Keratinocyte (primary cell): ENCODE results near the gene DLG2. TPM values are rescaled to one million over a fixed set of nuclear protein-coding genes. Genes with fewer than 3 reads are reported as not detected.

ENCODE experiments used
- DNase-seq: peaks from one replicate; pipeline ENCODE4 v3.0.0-alpha.2; 2011; ENCODE audit warnings: low read depth, missing footprints, low spot score
- FAIRE-seq: peaks from 2 replicates; lab custom pipeline; 2011; peaks lifted over from hg19 to GRCh38; lab: Jason Lieb, UNC
- H2AFZ ChIP-seq: 2 replicates; pipeline ENCODE4 v1.6.0; 2012; ENCODE audit warnings: low read length, control low read depth, inconsistent platforms; ENCODE audit not compliant: control insufficient read depth
- H3K27ac ChIP-seq: 2 replicates; pipeline ENCODE4 v1.5.1; 2011; ENCODE audit warnings: low read length; ENCODE audit not compliant: control insufficient read depth, insufficient read depth
- H3K27me3 ChIP-seq: 3 replicates; pipeline ENCODE4 v1.6.0; 2011; ENCODE audit warnings: low read length; ENCODE audit not compliant: control insufficient read depth, insufficient read depth; ENCODE audit errors: extremely low read depth
- H3K36me3 ChIP-seq, 2 experiments: 2 replicates in 1 of 2; 3 replicates in 1 of 2; pipeline ENCODE4 v1.5.1; 2011; ENCODE audit warnings: low read length in 2 of 2, mild to moderate bottlenecking in 1 of 2; ENCODE audit not compliant: control insufficient read depth in 2 of 2, insufficient read depth in 2 of 2; ENCODE audit errors: extremely low read depth in 1 of 2
- H3K4me1 ChIP-seq: 3 replicates; pipeline ENCODE4 v1.5.1; 2011; ENCODE audit warnings: low read length; ENCODE audit not compliant: control insufficient read depth, insufficient read depth; ENCODE audit errors: extremely low read depth
- H3K4me2 ChIP-seq: 3 replicates; pipeline ENCODE4 v1.6.0; 2011; ENCODE audit warnings: low read depth, low read length; ENCODE audit not compliant: control insufficient read depth, insufficient read depth; ENCODE audit errors: extremely low read depth
- H3K4me3 ChIP-seq, 3 experiments: fragments of 200-600 bp in 1 of 3; sonication (generic) in 1 of 3; 2 replicates in 2 of 3; 3 replicates in 1 of 3; pipeline ENCODE4 v1.5.1; 2011 to 2016; ENCODE audit warnings: low read length in 3 of 3, mild to moderate bottlenecking in 3 of 3, control low read depth in 2 of 3, inconsistent platforms in 1 of 3, low read depth in 1 of 3, mixed read lengths in 1 of 3, mixed run types in 1 of 3, moderate library complexity in 1 of 3; ENCODE audit not compliant: control insufficient read depth in 2 of 3, insufficient read depth in 2 of 3; ENCODE audit errors: extremely low read depth in 1 of 3
- H3K79me2 ChIP-seq: 2 replicates; pipeline ENCODE4 v1.6.0; 2012; ENCODE audit warnings: low read length; ENCODE audit not compliant: control insufficient read depth, insufficient read depth
- H3K9ac ChIP-seq: 3 replicates; pipeline ENCODE4 v1.6.0; 2011; ENCODE audit warnings: low read length; ENCODE audit not compliant: control insufficient read depth, insufficient read depth; ENCODE audit errors: extremely low read depth
- H3K9me1 ChIP-seq: 3 replicates; pipeline ENCODE4 v1.6.0; 2011; ENCODE audit warnings: low read length; ENCODE audit not compliant: control insufficient read depth, insufficient read depth; ENCODE audit errors: extremely low read depth
- H3K9me3 ChIP-seq: 2 replicates; pipeline ENCODE4 v1.5.1; 2012; ENCODE audit warnings: low read depth, low read length; ENCODE audit not compliant: control insufficient read depth
- H4K20me1 ChIP-seq: 3 replicates; pipeline ENCODE4 v1.6.0; 2011; ENCODE audit warnings: low read length; ENCODE audit not compliant: control insufficient read depth, insufficient read depth; ENCODE audit errors: extremely low read depth
- CTCF ChIP-seq, 3 experiments: IDR thresholded peaks in 1 of 3; conservative IDR thresholded peaks in 1 of 3; optimal IDR thresholded peaks in 1 of 3; 2 replicates in 2 of 3; 3 replicates in 1 of 3; pipeline versions ENCODE3 to v1.5.1; 2011; ENCODE audit warnings: low read length in 3 of 3, mild to moderate bottlenecking in 3 of 3, moderate library complexity in 2 of 3, control low read depth in 1 of 3, inconsistent platforms in 1 of 3; ENCODE audit not compliant: insufficient read depth in 2 of 3; ENCODE audit errors: extremely low read depth in 1 of 3
- EZH2 ChIP-seq: IDR thresholded peaks from one replicate; pipeline ENCODE4 v1.6.1; 2012; ENCODE audit warnings: inconsistent platforms, mild to moderate bottlenecking, low read length, moderate library complexity
- dilution Hi-C: fragments of 300-500 bp; cut with MboI; formaldehyde crosslinking; loops from one replicate; pipeline ENCODE4 v1.7.0; 2020; ENCODE audit warnings: low sequenced_read_pairs; ENCODE audit not compliant: extremely low pct_ligation_motif_present
- polyA plus RNA-seq, 5 experiments: library from polyadenylated mRNA; depleted of rRNA in 3 of 5; stranded (reverse) in 3 of 5; stranded (forward) in 1 of 5; unstranded in 1 of 5; fragments of >200 nt; gene quantifications; 1 replicate in 1 of 5; 2 replicates in 3 of 5; 3 replicates in 1 of 5; pipeline versions ENCODE4 v1.2.1 to v1.2.3, GENCODE V29; 2011 to 2012; ENCODE audit warnings: missing spikeins in 2 of 5, low read depth in 1 of 5, low replicate concordance in 1 of 5

Gene DLG2
- polyA plus RNA-seq, 1 donor (not counting 4 experiments of a cell fraction or from before 2014, with no cell fraction given): 0.55 TPM

- Histone ChIP-seq H3K9me1 (no peaks in the 10 kb centered on the region), H2AFZ (no peak overlapping the region), H3K79me2 (no peaks in the 10 kb centered on the region), H3K9me3 (no peaks in the 10 kb centered on the region), H3K4me2 (no peak overlapping the region), H3K27me3 (no peaks in the 10 kb centered on the region), H3K4me1 (no peaks in the 10 kb centered on the region), H3K36me3 (no peaks in the 10 kb centered on the region), H3K27ac (no peak overlapping the region), H4K20me1 (no peaks in the 10 kb centered on the region), H3K9ac (no peak overlapping the region), H3K4me3 (no peak overlapping the region)
- DNase-seq: no peak
- TF ChIP-seq EZH2: no peak
- no peak for TF ChIP-seq CTCF (optimal IDR thresholded peaks at IDR 0.05 in 1 of 3, IDR thresholded peaks at IDR 0.05 in 1 of 3, conservative IDR thresholded peaks at IDR 0.05 in 1 of 3; ENCODE audit: extremely low read depth in 1 of 3, insufficient read depth in 2 of 3, low read length in 3 of 3)
- FAIRE-seq: no peak
- dilution Hi-C loops: no loop called here
Measured at GRCh38 chr11:84645988-84646694, 981.0 kb downstream of the DLG2 start.

- no peaks in the 10 kb centered on the region for H3K27me3 ChIP-seq
- H2AFZ ChIP-seq: no peak overlapping the region
- no peaks in the 10 kb centered on the region for H4K20me1 ChIP-seq
- TF ChIP-seq CTCF (optimal IDR thresholded peaks at IDR 0.05 in 1 of 3, IDR thresholded peaks at IDR 0.05 in 1 of 3, conservative IDR thresholded peaks at IDR 0.05 in 1 of 3; ENCODE audit: extremely low read depth in 1 of 3, insufficient read depth in 2 of 3, low read length in 3 of 3) (no peak), EZH2 (no peak)
- no peak overlapping the region for H3K4me3 ChIP-seq
- no peak overlapping the region for H3K27ac ChIP-seq
- H3K9me3 ChIP-seq: no peaks in the 10 kb centered on the region
- dilution Hi-C loops: no loop called here
- no peaks in the 10 kb centered on the region for H3K4me1 ChIP-seq
- no peaks in the 10 kb centered on the region for H3K36me3 ChIP-seq
- H3K9ac ChIP-seq: no peak overlapping the region
- no peaks in the 10 kb centered on the region for H3K79me2 ChIP-seq
- no peak for FAIRE-seq
- no peak for DNase-seq
- no peaks in the 10 kb centered on the region for H3K9me1 ChIP-seq
- no peak overlapping the region for H3K4me2 ChIP-seq
Measured at GRCh38 chr11:84642500-84642899, 984.6 kb downstream of the DLG2 start.
